Loucy (cell line): ENCODE results near the gene CORO2B.
"Not testable (repeated sequence)": the region's sequence is repeated elsewhere in the genome, so short reads cannot be mapped to it uniquely, and the experiment has no call there.

Source experiments
- H2AFZ ChIP-seq: fragments of 200-600 bp; sonication (generic); 2 replicates; pipeline ENCODE4 v1.6.0; 2016; ENCODE audit warnings: antibody characterized with exemption, mild to moderate bottlenecking, low read length, moderate library complexity
- H3F3A ChIP-seq: fragments of 200-600 bp; 2 replicates; pipeline ENCODE4 v1.6.0; 2016; ENCODE audit warnings: antibody characterized with exemption, low read depth, mild to moderate bottlenecking
- H3K27me3 ChIP-seq: fragments of 200-600 bp; sonication (generic); 2 replicates; pipeline ENCODE4 v1.6.1; 2014; ENCODE audit warnings: low read length, mild to moderate bottlenecking; ENCODE audit not compliant: insufficient read depth, poor library complexity, severe bottlenecking
- H3K36me3 ChIP-seq: fragments of 200-600 bp; sonication (generic); 2 replicates; pipeline ENCODE4 v1.6.1; 2016; ENCODE audit warnings: low read length; ENCODE audit not compliant: insufficient read depth
- H3K4me1 ChIP-seq: fragments of 200-600 bp; sonication (generic); 2 replicates; pipeline ENCODE4 v1.5.1; 2014; ENCODE audit warnings: low read length, mild to moderate bottlenecking; ENCODE audit not compliant: insufficient read depth, poor library complexity, severe bottlenecking
- H3K4me2 ChIP-seq: fragments of 200-600 bp; sonication (generic); 2 replicates; pipeline ENCODE4 v1.6.0; 2014; ENCODE audit warnings: antibody characterized with exemption, low read length, low read depth, mild to moderate bottlenecking; ENCODE audit not compliant: poor library complexity, severe bottlenecking
- H3K4me3 ChIP-seq: fragments of 200-600 bp; sonication (generic); 2 replicates; pipeline ENCODE4 v1.5.1; 2014; ENCODE audit warnings: low read length, mild to moderate bottlenecking, mixed read lengths; ENCODE audit not compliant: poor library complexity, severe bottlenecking
- H3K79me2 ChIP-seq: fragments of 200-600 bp; sonication (generic); 2 replicates; pipeline ENCODE4 v1.6.1; 2014; ENCODE audit warnings: low read length; ENCODE audit not compliant: insufficient read depth
- H3K9ac ChIP-seq: fragments of 200-600 bp; sonication (generic); 2 replicates; pipeline ENCODE4 v1.6.0; 2014; ENCODE audit warnings: mild to moderate bottlenecking, low read depth, low read length, moderate library complexity; ENCODE audit not compliant: poor library complexity, severe bottlenecking
- H3K9me2 ChIP-seq: fragments of 200-600 bp; sonication (generic); replicated peaks from 2 replicates; pipeline ENCODE4 v1.6.1; 2016; ENCODE audit warnings: low read depth, low read length, mixed read lengths
- H3K9me3 ChIP-seq: fragments of 200-600 bp; sonication (generic); 2 replicates; pipeline ENCODE4 v1.6.1; 2014; ENCODE audit warnings: mild to moderate bottlenecking, antibody characterized with exemption, low read length, low read depth; ENCODE audit not compliant: insufficient read depth
- H4K20me1 ChIP-seq: fragments of 200-600 bp; sonication (generic); 2 replicates; pipeline ENCODE4 v1.6.0; 2014; ENCODE audit warnings: antibody characterized with exemption, low read length, mild to moderate bottlenecking; ENCODE audit not compliant: insufficient read depth, poor library complexity, severe bottlenecking
- EZH2phosphoT487 ChIP-seq: fragments of 200-600 bp; IDR thresholded peaks from 2 replicates; pipeline ENCODE4 v1.6.1; 2018; ENCODE audit warnings: antibody characterized with exemption, mild to moderate bottlenecking, moderate library complexity, borderline replicate concordance
- TF ChIP-seq, protein P1 (sequence below): fragments of 200-600 bp; sonication (generic); conservative IDR thresholded peaks from 2 replicates; pipeline ENCODE4 v1.5.1; 2014; ENCODE audit warnings: mild to moderate bottlenecking, antibody characterized with exemption, low read length

The CORO2B gene

GRCh38 chr15:68678746-68679145, 100.0 kb downstream of the CORO2B start:
- Histone ChIP-seq H4K20me1 (no peaks in the 10 kb centered on the region), H3K9ac (no peak overlapping the region), H3F3A (no peaks in the 10 kb centered on the region), H3K4me3 (no peak overlapping the region), H2AFZ (no peak overlapping the region), H3K27me3 (no peaks in the 10 kb centered on the region), H3K4me2 (no peak overlapping the region), H3K9me2 (no peaks in the 10 kb centered on the region), H3K9me3 (no peaks in the 10 kb centered on the region), H3K4me1 (peaks cover 2% of the 10 kb centered on the region), H3K79me2 (no peaks in the 10 kb centered on the region), H3K36me3 (no peaks in the 10 kb centered on the region)
- TF ChIP-seq, protein P1, sequence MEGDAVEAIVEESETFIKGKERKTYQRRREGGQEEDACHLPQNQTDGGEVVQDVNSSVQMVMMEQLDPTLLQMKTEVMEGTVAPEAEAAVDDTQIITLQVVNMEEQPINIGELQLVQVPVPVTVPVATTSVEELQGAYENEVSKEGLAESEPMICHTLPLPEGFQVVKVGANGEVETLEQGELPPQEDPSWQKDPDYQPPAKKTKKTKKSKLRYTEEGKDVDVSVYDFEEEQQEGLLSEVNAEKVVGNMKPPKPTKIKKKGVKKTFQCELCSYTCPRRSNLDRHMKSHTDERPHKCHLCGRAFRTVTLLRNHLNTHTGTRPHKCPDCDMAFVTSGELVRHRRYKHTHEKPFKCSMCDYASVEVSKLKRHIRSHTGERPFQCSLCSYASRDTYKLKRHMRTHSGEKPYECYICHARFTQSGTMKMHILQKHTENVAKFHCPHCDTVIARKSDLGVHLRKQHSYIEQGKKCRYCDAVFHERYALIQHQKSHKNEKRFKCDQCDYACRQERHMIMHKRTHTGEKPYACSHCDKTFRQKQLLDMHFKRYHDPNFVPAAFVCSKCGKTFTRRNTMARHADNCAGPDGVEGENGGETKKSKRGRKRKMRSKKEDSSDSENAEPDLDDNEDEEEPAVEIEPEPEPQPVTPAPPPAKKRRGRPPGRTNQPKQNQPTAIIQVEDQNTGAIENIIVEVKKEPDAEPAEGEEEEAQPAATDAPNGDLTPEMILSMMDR: no peak
- no peak for TF ChIP-seq EZH2phosphoT487

GRCh38 chr15:68679161-68679560, 100.4 kb downstream of the CORO2B start:
- H3K27me3 ChIP-seq: no peaks in the 10 kb centered on the region
- H3K9ac ChIP-seq: no peak overlapping the region
- H3K79me2 ChIP-seq: no peaks in the 10 kb centered on the region
- no peaks in the 10 kb centered on the region for H3K4me1 ChIP-seq
- H3K4me2 ChIP-seq: no peak overlapping the region
- no peaks in the 10 kb centered on the region for H3F3A ChIP-seq
- H4K20me1 ChIP-seq: no peaks in the 10 kb centered on the region
- H3K9me2 ChIP-seq: no peaks in the 10 kb centered on the region
- H3K36me3 ChIP-seq: no peaks in the 10 kb centered on the region
- no peak overlapping the region for H2AFZ ChIP-seq
- no peaks in the 10 kb centered on the region for H3K9me3 ChIP-seq
- TF ChIP-seq, protein P1: no peak
- no peak for TF ChIP-seq EZH2phosphoT487
- no peak overlapping the region for H3K4me3 ChIP-seq

GRCh38 chr15:68679961-68680371, 101.2 kb downstream of the CORO2B start:
- no peaks in the 10 kb centered on the region for H3K9me3 ChIP-seq
- H3K4me2 ChIP-seq: no peak overlapping the region
- H3K27me3 ChIP-seq: no peaks in the 10 kb centered on the region
- no peak overlapping the region for H3K4me3 ChIP-seq
- H3K9me2 ChIP-seq: no peaks in the 10 kb centered on the region
- no peaks in the 10 kb centered on the region for H4K20me1 ChIP-seq
- TF ChIP-seq, protein P1: no peak
- TF ChIP-seq EZH2phosphoT487: no peak
- H3K4me1 ChIP-seq: no peaks in the 10 kb centered on the region
- no peaks in the 10 kb centered on the region for H3K79me2 ChIP-seq
- no peak overlapping the region for H3K9ac ChIP-seq
- H3F3A ChIP-seq: no peaks in the 10 kb centered on the region
- H3K36me3 ChIP-seq: no peaks in the 10 kb centered on the region
- no peak overlapping the region for H2AFZ ChIP-seq

GRCh38 chr15:68680756-68681155, 102.0 kb downstream of the CORO2B start:
- not testable (repeated sequence) for H3K9me3 ChIP-seq, H4K20me1 ChIP-seq, H3K9me2 ChIP-seq, H3K4me2 ChIP-seq, H3K4me3 ChIP-seq, H3K9ac ChIP-seq, H3K27me3 ChIP-seq, H3F3A ChIP-seq, H3K79me2 ChIP-seq, H3K4me1 ChIP-seq, H3K36me3 ChIP-seq, H2AFZ ChIP-seq
